Retinal pigment epithelial cell (primary cell): Measurements from ENCODE around the gene NR1H3.

Experiments
- DNase-seq: peaks from one replicate; pipeline ENCODE4 v3.0.0-alpha.2; 2010; ENCODE audit warnings: low read depth
- H3K4me3 ChIP-seq: 2 replicates; pipeline ENCODE4 v1.5.1; 2011; ENCODE audit warnings: mild to moderate bottlenecking, low read length, control low read depth, moderate library complexity
- CTCF ChIP-seq: conservative IDR thresholded peaks from 2 replicates; pipeline ENCODE4 v1.5.1; 2011; ENCODE audit warnings: low read depth, low read length, control low read depth, inconsistent platforms

The NR1H3 gene

GRCh38 chr11:47251751-47252150 lies 6.0 kb upstream of the NR1H3 start:
- no peak for DNase-seq
- TF ChIP-seq CTCF = no peak
- no peak overlapping the region for H3K4me3 ChIP-seq

- no peak for TF ChIP-seq CTCF
- no peak for DNase-seq
- no peak overlapping the region for H3K4me3 ChIP-seq
Observed at GRCh38 chr11:47253660-47254059, 4.1 kb upstream of the NR1H3 start.

GRCh38 chr11:47254386-47254785 lies 3.4 kb upstream of the NR1H3 start:
- no peak for DNase-seq
- no peak overlapping the region for H3K4me3 ChIP-seq
- TF ChIP-seq CTCF = no peak

- DNase-seq = no peak
- no peak for TF ChIP-seq CTCF
- no peak overlapping the region for H3K4me3 ChIP-seq
Observed at GRCh38 chr11:47256374-47256773, 1.4 kb upstream of the NR1H3 start.

- H3K4me3 ChIP-seq = peak overlapping the region; percentile 22
- no peak for DNase-seq
- no peak for TF ChIP-seq CTCF
Observed at GRCh38 chr11:47257177-47257516, 649 bp upstream of the NR1H3 start.

- H3K4me3 ChIP-seq = no peak overlapping the region
- no peak for DNase-seq
Observed at GRCh38 chr11:47258317-47258902, 614 bp downstream of the NR1H3 start.

More at GRCh38 chr11:47258317-47258902, 614 bp downstream of the NR1H3 start:
- TF ChIP-seq CTCF = no peak
